Chondrocyte (in vitro differentiated cells): ENCODE measurements around the gene ERBB3. TPM values are rescaled to one million over a fixed set of nuclear protein-coding genes. Genes with fewer than 3 reads are reported as not detected.

Experiments used
- DNase-seq: peaks from one replicate; pipeline ENCODE4 v3.0.0; 2021; ENCODE audit warnings: mixed read lengths, low spot score
- H3K27ac Mint-ChIP-seq: one replicate; pipeline ENCODE4 v1.8.0; 2021; ENCODE audit warnings: mild to moderate bottlenecking, moderate library complexity, mixed read lengths; ENCODE audit not compliant: unreplicated experiment
- H3K27me3 Mint-ChIP-seq: 2 replicates; pipeline ENCODE4 v1.8.0; 2021; ENCODE audit warnings: low read depth, mixed read lengths
- H3K36me3 Mint-ChIP-seq: 2 replicates; pipeline ENCODE4 v1.8.0; 2021; ENCODE audit warnings: low read depth, mixed read lengths
- H3K4me1 Mint-ChIP-seq: 2 replicates; pipeline ENCODE4 v1.8.0; 2021; ENCODE audit warnings: low read depth, mild to moderate bottlenecking, mixed read lengths
- H3K4me3 Mint-ChIP-seq: one replicate; pipeline ENCODE4 v1.8.0; 2021; ENCODE audit warnings: mild to moderate bottlenecking, moderate library complexity, mixed read lengths; ENCODE audit not compliant: unreplicated experiment
- H3K9me3 Mint-ChIP-seq: 2 replicates; pipeline ENCODE4 v1.8.0; 2021; ENCODE audit warnings: low read depth, mixed read lengths
- total RNA-seq: library from RNA; stranded (reverse); gene quantifications from 3 replicates; pipeline ENCODE4 v1.2.1, GENCODE V29; 2021
- TF ChIP-seq, protein P1 (sequence below): fragments of 200-600 bp; sonication (generic); IDR thresholded peaks from 2 replicates; pipeline ENCODE4 v1.5.0; 2021; ENCODE audit warnings: antibody characterized with exemption, mild to moderate bottlenecking, moderate library complexity

ERBB3 gene
- total RNA-seq, 1 donor from 2014 or later, result 0.52 TPM

- no peak overlapping the region for H3K4me3 Mint-ChIP-seq
- no peaks in the 10 kb centered on the region for H3K27me3 Mint-ChIP-seq
- no peaks in the 10 kb centered on the region for H3K9me3 Mint-ChIP-seq
- DNase-seq, result peak; percentile 24
- TF ChIP-seq, protein P1, sequence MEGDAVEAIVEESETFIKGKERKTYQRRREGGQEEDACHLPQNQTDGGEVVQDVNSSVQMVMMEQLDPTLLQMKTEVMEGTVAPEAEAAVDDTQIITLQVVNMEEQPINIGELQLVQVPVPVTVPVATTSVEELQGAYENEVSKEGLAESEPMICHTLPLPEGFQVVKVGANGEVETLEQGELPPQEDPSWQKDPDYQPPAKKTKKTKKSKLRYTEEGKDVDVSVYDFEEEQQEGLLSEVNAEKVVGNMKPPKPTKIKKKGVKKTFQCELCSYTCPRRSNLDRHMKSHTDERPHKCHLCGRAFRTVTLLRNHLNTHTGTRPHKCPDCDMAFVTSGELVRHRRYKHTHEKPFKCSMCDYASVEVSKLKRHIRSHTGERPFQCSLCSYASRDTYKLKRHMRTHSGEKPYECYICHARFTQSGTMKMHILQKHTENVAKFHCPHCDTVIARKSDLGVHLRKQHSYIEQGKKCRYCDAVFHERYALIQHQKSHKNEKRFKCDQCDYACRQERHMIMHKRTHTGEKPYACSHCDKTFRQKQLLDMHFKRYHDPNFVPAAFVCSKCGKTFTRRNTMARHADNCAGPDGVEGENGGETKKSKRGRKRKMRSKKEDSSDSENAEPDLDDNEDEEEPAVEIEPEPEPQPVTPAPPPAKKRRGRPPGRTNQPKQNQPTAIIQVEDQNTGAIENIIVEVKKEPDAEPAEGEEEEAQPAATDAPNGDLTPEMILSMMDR, result no peak
- H3K4me1 Mint-ChIP-seq, result peaks cover 11% of the 10 kb centered on the region
- peaks cover 46% of the 10 kb centered on the region for H3K36me3 Mint-ChIP-seq
- no peak overlapping the region for H3K27ac Mint-ChIP-seq
These were observed 63.3 kb downstream of the ERBB3 start for GRCh38 chr12:56143217-56143616.

- Mint-ChIP-seq H3K9me3 (no peaks in the 10 kb centered on the region), H3K27me3 (no peaks in the 10 kb centered on the region), H3K4me3 (no peak overlapping the region), H3K27ac (no peak overlapping the region), H3K4me1 (peaks cover 11% of the 10 kb centered on the region), H3K36me3 (peaks cover 39% of the 10 kb centered on the region)
- peak; percentile 46 for DNase-seq
- TF ChIP-seq, protein P1, result no peak
These were observed 63.9 kb downstream of the ERBB3 start for GRCh38 chr12:56143870-56144269.

DNA sequence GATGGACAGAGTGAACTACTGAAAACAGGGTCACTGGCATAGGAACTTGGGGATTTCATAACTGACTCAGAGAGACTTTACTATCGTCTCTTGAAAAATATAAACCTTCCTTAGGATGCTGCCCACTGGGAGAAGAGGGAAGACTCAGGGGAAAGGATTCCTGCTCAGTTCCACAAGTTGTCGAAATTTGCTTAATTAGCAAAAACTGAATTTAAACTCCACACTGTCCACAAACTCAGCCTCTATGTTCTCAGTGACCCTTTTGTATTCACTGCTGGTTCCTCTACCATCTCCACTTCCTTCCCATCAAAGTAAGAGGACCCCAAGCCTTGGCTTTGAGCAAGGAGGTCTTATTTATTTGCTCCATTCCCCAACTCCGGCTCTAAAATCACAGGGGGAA, 65.3 kb downstream of the ERBB3 start:
- H3K27ac Mint-ChIP-seq, result no peak overlapping the region
- H3K36me3 Mint-ChIP-seq, result peaks cover 35% of the 10 kb centered on the region
- DNase-seq, result no peak
- H3K4me1 Mint-ChIP-seq, result peaks cover 13% of the 10 kb centered on the region
- no peaks in the 10 kb centered on the region for H3K27me3 Mint-ChIP-seq
- TF ChIP-seq, protein P1, result no peak
- H3K9me3 Mint-ChIP-seq, result no peaks in the 10 kb centered on the region
- H3K4me3 Mint-ChIP-seq, result no peak overlapping the region

GRCh38 chr12:56146492-56147460, 66.8 kb downstream of the ERBB3 start:
- Mint-ChIP-seq H3K27ac (peak overlapping the region; percentile 76), H3K4me3 (no peak overlapping the region), H3K4me1 (peaks cover 27% of the 10 kb centered on the region), H3K36me3 (peaks cover 24% of the 10 kb centered on the region), H3K9me3 (no peaks in the 10 kb centered on the region), H3K27me3 (no peaks in the 10 kb centered on the region)
- TF ChIP-seq, protein P1, result no peak
- no peak for DNase-seq

DNA sequence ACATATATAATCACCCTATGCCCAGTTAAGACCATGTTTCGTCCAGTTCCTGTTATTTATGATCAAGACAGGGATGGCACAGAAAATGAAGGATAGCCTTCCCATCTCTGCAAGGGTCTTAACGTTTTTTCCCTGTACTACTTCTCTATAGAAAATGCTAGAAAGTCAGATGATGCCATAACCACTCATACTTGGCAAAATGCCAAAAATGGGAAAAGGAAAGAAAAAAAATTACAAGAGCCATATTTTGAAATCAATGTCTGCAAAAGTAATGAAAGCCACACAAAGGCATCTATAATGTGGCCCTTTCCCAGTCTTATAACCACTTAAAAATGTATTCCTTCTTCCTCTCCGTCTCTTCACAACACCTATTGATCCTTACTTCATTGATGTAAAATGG, 70.6 kb downstream of the ERBB3 start:
- Mint-ChIP-seq H3K9me3 (no peaks in the 10 kb centered on the region), H3K36me3 (peaks cover 2% of the 10 kb centered on the region), H3K4me1 (peaks cover 47% of the 10 kb centered on the region), H3K27ac (peak overlapping the region; percentile 58), H3K4me3 (peak overlapping the region; percentile 26), H3K27me3 (no peaks in the 10 kb centered on the region)
- TF ChIP-seq, protein P1, result no peak
- no peak for DNase-seq
